ENCODE measurements around the gene GPBP1. TPM values are rescaled to one million over a fixed set of nuclear protein-coding genes. Genes with fewer than 3 reads are reported as not detected.

Gene GPBP1
- total RNA-seq (2022) (105 and 107 TPM in 2 replicates), Bru-seq, nascent RNA (percentile 96 among the genes with signal in this experiment), BruChase-seq, experiment 1, labeled RNA remaining after a 6-hour chase (percentile 89 among the genes with signal in this experiment), BruChase-seq, experiment 2, labeled RNA remaining after a 2-hour chase (percentile 93 among the genes with signal in this experiment)
- long read RNA-seq, full-length matches to known transcripts = 56 of 111 reads
- long read RNA-seq, partial matches to known transcripts = 11 of 111 reads
- long read RNA-seq, other reads (novel, unspliced or antisense) = 44 of 111 reads

GRCh38 chr5:57173319-57174127 lies at the start of gene GPBP1:
Gene GPBP1, plus strand, starts transcription at chr5:57174059. Its CDS starts 40,072 bp downstream, at chr5:57214131.
- Mint-ChIP-seq H3K27ac (ENCODE audit: unreplicated experiment) (peak within 1 kb of the TSS; percentile 100), H3K4me3 (ENCODE audit: low read depth, unreplicated experiment) (peak within 1 kb of the TSS; percentile 100), H3K4me1 (ENCODE audit: low read depth, unreplicated experiment) (peaks cover 8% of the 10 kb centered on the region), H3K9me3 (ENCODE audit: low read depth, unreplicated experiment) (no peaks in the 10 kb centered on the region), H3K36me3 (ENCODE audit: insufficient read depth, unreplicated experiment) (peaks cover 71% of the 10 kb centered on the region), H3K27me3 (ENCODE audit: unreplicated experiment) (no peaks in the 10 kb centered on the region)
- intact Hi-C loops (cut with micrococcal nuclease; ENCODE audit: unreplicated experiment) = no loop called here
- CTCF ChIA-PET = interaction anchor here (0.9 to 1.0 kb wide), 2 partner anchors 35 to 78 kb away, joined by 3 read pairs; no protein-coding TSS in a partner anchor
- no TSS peak for BruUV-seq (replicated peaks)
- DNase-seq = peak; percentile 98
- no peak for TF ChIP-seq CTCF (IDR thresholded peaks at IDR 0.05; ENCODE audit: unreplicated experiment)

GRCh38 chr5:57128325-57128724 lies 45.5 kb upstream of the GPBP1 start:
- Mint-ChIP-seq H3K4me3 (ENCODE audit: low read depth, unreplicated experiment) (no peak overlapping the region), H3K27ac (ENCODE audit: unreplicated experiment) (no peak overlapping the region), H3K4me1 (ENCODE audit: low read depth, unreplicated experiment) (no peaks in the 10 kb centered on the region), H3K36me3 (ENCODE audit: insufficient read depth, unreplicated experiment) (no peaks in the 10 kb centered on the region), H3K27me3 (ENCODE audit: unreplicated experiment) (no peaks in the 10 kb centered on the region), H3K9me3 (ENCODE audit: low read depth, unreplicated experiment) (peaks cover 3% of the 10 kb centered on the region)
- DNase-seq = no peak
- TF ChIP-seq CTCF (IDR thresholded peaks at IDR 0.05; ENCODE audit: unreplicated experiment) = no peak
- CTCF ChIA-PET = no interaction called here
- intact Hi-C loops (cut with micrococcal nuclease; ENCODE audit: unreplicated experiment) = no loop called here
- no TSS peak for BruUV-seq (replicated peaks)

GRCh38 chr5:57133574-57133973 lies 40.3 kb upstream of the GPBP1 start:
- CTCF ChIA-PET = no interaction called here
- Mint-ChIP-seq H3K27me3 (ENCODE audit: unreplicated experiment) (no peaks in the 10 kb centered on the region), H3K27ac (ENCODE audit: unreplicated experiment) (no peak overlapping the region), H3K4me3 (ENCODE audit: low read depth, unreplicated experiment) (no peak overlapping the region), H3K4me1 (ENCODE audit: low read depth, unreplicated experiment) (no peaks in the 10 kb centered on the region), H3K36me3 (ENCODE audit: insufficient read depth, unreplicated experiment) (peaks cover 5% of the 10 kb centered on the region), H3K9me3 (ENCODE audit: low read depth, unreplicated experiment) (no peaks in the 10 kb centered on the region)
- no peak for TF ChIP-seq CTCF (IDR thresholded peaks at IDR 0.05; ENCODE audit: unreplicated experiment)
- no peak for DNase-seq
- intact Hi-C loops (cut with micrococcal nuclease; ENCODE audit: unreplicated experiment) = loop anchor here (10.0 kb wide), 1 partner anchor 859 kb away; no protein-coding TSS in a partner anchor
- BruUV-seq (replicated peaks) = no TSS peak

- CTCF ChIA-PET = interaction anchor here (0.7 to 2.6 kb wide), 14 partner anchors 36 to 797 kb away, joined by 3 to 16 read pairs (median 5); no protein-coding TSS in a partner anchor
- BruUV-seq (replicated peaks) = no TSS peak
- intact Hi-C loops (cut with micrococcal nuclease; ENCODE audit: unreplicated experiment) = loop anchor here (10.0 kb wide), 1 partner anchor 863 kb away; no protein-coding TSS in a partner anchor
- Mint-ChIP-seq H3K27ac (ENCODE audit: unreplicated experiment) (no peak overlapping the region), H3K4me1 (ENCODE audit: low read depth, unreplicated experiment) (no peaks in the 10 kb centered on the region), H3K9me3 (ENCODE audit: low read depth, unreplicated experiment) (no peaks in the 10 kb centered on the region), H3K36me3 (ENCODE audit: insufficient read depth, unreplicated experiment) (peaks cover 5% of the 10 kb centered on the region), H3K27me3 (ENCODE audit: unreplicated experiment) (no peaks in the 10 kb centered on the region), H3K4me3 (ENCODE audit: low read depth, unreplicated experiment) (peak overlapping the region; percentile 65)
- DNase-seq = no peak
- no peak for TF ChIP-seq CTCF (IDR thresholded peaks at IDR 0.05; ENCODE audit: unreplicated experiment)
Measured at GRCh38 chr5:57137401-57137800, 36.5 kb upstream of the GPBP1 start.

Measured in Calu3 (cell line).